Muscle layer of colon (tissue), 2 donors: Measurements from ENCODE around the gene DNAJC12.
"Not testable (repeated sequence)": the region's sequence is repeated elsewhere in the genome, so short reads cannot be mapped to it uniquely, and the experiment has no call there.

Experiments used
- H3K27ac ChIP-seq: one replicate; pipeline ENCODE4 v1.7.0; 2013; ENCODE audit warnings: low read depth, mild to moderate bottlenecking, low read length, moderate library complexity
- H3K27me3 ChIP-seq, 2 donors: one replicate each; pipeline ENCODE4 v1.7.0; 2013; ENCODE audit warnings: low read length in 2 of 2, mild to moderate bottlenecking in 2 of 2; ENCODE audit not compliant: insufficient read depth in 2 of 2, control insufficient read depth in 1 of 2
- H3K36me3 ChIP-seq: one replicate; pipeline ENCODE4 v1.7.0; 2013; ENCODE audit warnings: mild to moderate bottlenecking, low read length; ENCODE audit not compliant: insufficient read depth
- H3K4me1 ChIP-seq: one replicate; pipeline ENCODE4 v1.7.0; 2013; ENCODE audit warnings: mild to moderate bottlenecking, low read length; ENCODE audit not compliant: insufficient read depth
- H3K4me3 ChIP-seq, 2 donors: one replicate each; pipeline ENCODE4 v1.7.0; 2013; ENCODE audit warnings: low read length in 2 of 2, low read depth in 1 of 2, mild to moderate bottlenecking in 1 of 2, moderate library complexity in 1 of 2
- H3K9ac ChIP-seq: one replicate; pipeline ENCODE4 v1.7.0; 2013; ENCODE audit warnings: low read length
- H3K9me3 ChIP-seq: one replicate; pipeline ENCODE4 v1.7.0; 2013; ENCODE audit warnings: mild to moderate bottlenecking, low read length
- donor health status: abdominal sarcoma.
- donor health status: Adenocarcinoma of cecum.

Gene DNAJC12

DNA sequence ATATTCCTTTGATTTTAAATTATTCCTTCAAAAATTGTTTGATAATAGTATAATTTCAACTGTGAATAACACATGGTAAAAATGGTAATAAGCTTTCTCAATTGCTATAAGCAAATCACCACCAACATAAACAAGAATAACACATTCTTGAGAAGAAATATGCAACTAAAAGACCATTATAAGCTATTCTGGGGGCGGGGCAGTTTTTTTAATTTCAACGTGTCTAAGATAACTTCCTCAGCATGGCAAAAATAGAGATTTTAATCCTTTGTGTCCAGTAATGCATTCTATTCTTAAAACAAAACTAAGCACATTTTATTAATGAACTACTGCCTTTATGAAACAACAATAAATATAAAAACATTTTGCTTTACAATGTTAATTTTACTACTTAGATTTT, 1.5 kb downstream of the DNAJC12 start:
- no peaks in the 10 kb centered on the region for H3K36me3 ChIP-seq
- no peak overlapping the region for H3K27ac ChIP-seq
- H3K9ac ChIP-seq, result no peak overlapping the region
- H3K9me3 ChIP-seq, result no peaks in the 10 kb centered on the region
- no peak overlapping the region for H3K4me3 ChIP-seq
- H3K27me3 ChIP-seq, result no peaks in the 10 kb centered on the region
- no peaks in the 10 kb centered on the region for H3K4me1 ChIP-seq

DNA sequence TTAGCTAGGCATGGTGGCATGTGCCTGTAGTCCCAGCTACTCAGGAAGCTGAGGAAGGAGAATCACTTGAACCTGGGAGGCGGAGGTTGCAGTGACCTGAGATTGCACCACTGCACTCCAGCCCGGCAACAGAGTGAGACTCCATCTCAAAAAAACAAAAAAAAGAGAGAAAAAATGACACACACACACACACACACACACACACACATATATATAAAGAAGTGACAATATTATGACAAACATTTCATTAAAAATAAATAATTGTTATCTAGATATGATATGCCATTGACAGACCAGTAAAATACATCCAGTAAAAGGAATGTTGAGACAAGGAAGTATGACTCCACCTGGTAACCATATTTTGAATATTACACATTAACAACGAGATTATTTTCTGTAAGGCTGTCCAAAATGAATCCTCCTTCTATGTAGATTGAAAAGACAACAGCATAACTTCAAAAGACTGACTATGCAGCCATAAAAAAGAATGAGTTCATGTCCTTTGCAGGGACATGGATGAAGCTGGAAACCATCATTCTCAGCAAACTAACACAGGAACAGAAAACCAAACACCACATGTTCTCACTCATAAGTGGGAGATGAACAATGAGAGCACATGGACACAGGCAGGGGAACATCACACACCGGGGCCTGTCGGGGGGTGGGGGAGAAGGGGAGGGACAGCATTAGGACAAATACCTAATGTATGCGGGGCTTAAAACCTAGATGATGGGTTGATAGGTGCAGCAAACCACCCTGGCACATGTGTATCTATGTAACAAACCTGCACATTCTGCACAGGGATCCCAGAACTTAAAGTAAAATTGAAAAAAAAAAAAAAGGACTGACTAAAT, 2.2 kb downstream of the DNAJC12 start:
- H3K36me3 ChIP-seq, H3K4me3 ChIP-seq, H3K27ac ChIP-seq, H3K4me1 ChIP-seq, H3K9ac ChIP-seq, H3K27me3 ChIP-seq, H3K9me3 ChIP-seq: not testable (repeated sequence)

DNA sequence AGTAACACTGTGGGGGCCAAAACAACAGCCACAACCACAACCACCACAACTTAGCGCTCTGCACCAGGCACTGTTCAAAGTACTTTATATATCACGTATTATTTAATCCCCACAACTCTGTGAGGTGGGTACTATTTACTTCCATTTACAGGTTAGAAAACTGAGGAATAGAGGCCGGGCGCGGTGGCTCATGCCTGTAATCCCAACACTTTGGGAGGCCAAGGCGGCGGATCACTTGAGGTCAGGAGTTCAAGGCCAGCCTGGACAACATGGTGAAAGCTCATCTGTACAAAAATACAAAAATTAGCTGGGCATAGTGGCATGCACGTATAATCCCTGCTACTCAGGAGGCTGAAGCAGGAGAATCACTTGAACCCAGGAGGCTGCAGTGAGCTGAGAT, 3.6 kb downstream of the DNAJC12 start:
- H3K27ac ChIP-seq, result no peak overlapping the region
- no peak overlapping the region for H3K4me3 ChIP-seq
- no peaks in the 10 kb centered on the region for H3K36me3 ChIP-seq
- H3K27me3 ChIP-seq, result no peaks in the 10 kb centered on the region
- no peaks in the 10 kb centered on the region for H3K4me1 ChIP-seq
- no peak overlapping the region for H3K9ac ChIP-seq
- H3K9me3 ChIP-seq, result no peaks in the 10 kb centered on the region

DNA sequence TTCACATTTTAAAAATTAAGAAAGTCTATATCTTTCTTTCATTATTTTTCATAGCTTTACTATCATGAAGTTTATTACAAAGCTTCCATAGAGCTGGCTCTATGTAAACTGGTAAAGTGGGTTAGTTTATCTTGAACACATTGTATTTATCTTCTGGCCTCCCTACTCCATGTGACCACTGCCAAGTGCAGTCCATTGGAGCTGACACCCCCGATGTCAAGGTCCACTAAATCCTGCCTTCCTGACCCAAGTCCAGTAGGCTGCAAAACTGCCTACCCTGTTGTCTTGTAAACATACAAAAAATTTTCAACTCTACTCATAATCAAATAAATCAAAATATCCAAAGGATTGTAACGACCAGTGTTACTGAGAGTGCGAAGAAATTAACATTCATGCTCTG, 10.2 kb downstream of the DNAJC12 start:
- Histone ChIP-seq H3K9ac (no peak overlapping the region), H3K9me3 (no peaks in the 10 kb centered on the region), H3K4me1 (no peaks in the 10 kb centered on the region), H3K4me3 (no peak overlapping the region), H3K27me3 (no peaks in the 10 kb centered on the region), H3K36me3 (no peaks in the 10 kb centered on the region), H3K27ac (no peak overlapping the region)

DNA sequence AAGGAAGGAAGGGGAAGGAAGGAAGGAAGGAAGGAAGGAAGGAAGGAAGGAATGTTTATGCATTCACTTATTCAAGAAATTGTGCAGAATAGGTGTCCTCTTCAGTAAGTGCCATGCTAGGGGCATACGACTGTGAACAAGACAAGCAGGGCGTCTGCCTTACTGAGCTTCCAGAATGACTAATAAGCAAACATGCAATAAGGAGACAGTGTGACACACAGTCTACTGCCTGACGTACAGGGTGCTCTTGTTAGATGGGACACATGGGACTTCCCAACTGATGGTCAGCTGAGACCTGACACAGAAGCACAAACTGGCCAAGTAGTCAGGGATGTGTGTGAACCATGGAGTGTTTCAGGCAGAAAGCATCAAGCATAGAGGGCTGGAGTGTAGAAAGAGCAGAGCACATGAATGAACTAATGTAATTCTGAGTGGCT, 18.2 kb downstream of the DNAJC12 start:
- H3K9ac ChIP-seq, result no peak overlapping the region
- no peaks in the 10 kb centered on the region for H3K27me3 ChIP-seq
- H3K4me3 ChIP-seq, result no peak overlapping the region
- H3K27ac ChIP-seq, result no peak overlapping the region
- H3K9me3 ChIP-seq, result no peaks in the 10 kb centered on the region
- H3K4me1 ChIP-seq, result no peaks in the 10 kb centered on the region
- H3K36me3 ChIP-seq, result no peaks in the 10 kb centered on the region

DNA sequence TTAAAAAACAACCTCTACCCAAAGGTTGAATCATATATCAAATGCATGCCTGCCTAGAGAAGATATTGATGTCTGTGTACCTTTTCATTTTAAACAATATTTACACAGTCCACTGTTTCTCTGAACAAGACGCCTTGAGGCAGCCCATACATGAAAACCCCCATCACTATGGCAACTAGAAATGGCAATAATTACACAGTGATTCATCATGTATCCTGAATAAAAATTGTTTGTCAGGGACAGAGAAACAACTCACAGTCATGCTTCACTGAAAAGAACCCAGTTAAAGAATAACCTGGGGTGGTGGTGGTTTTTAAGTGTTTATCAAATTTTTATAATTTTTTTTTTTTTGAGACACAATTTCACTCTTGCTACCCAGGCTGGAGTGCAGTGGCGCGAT, 19.7 kb downstream of the DNAJC12 start:
- H3K4me1 ChIP-seq, result no peaks in the 10 kb centered on the region
- H3K4me3 ChIP-seq, result no peak overlapping the region
- H3K27me3 ChIP-seq, result no peaks in the 10 kb centered on the region
- H3K9ac ChIP-seq, result no peak overlapping the region
- no peaks in the 10 kb centered on the region for H3K9me3 ChIP-seq
- H3K27ac ChIP-seq, result no peak overlapping the region
- H3K36me3 ChIP-seq, result no peaks in the 10 kb centered on the region

DNA sequence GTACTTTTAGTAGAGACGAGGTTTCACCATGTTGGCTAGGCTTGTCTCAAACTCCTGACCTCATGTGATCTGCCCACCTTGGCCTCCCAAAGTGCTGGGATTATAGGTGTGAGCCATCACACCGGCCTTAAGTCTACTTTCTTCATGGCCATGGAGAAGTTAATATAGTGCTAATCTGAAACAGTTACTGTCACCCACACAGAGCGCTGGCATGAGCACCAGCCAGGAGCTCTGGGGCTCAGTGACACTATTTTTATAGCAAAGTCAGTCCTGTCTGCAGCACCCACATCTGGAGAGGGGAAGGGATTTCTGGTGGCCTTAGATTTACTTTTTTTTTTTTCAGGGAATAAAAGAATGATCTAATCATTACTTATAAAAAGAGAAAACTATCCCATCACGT, 21.3 kb downstream of the DNAJC12 start:
- Histone ChIP-seq H3K9ac (no peak overlapping the region), H3K27ac (no peak overlapping the region), H3K4me3 (no peak overlapping the region)

DNA sequence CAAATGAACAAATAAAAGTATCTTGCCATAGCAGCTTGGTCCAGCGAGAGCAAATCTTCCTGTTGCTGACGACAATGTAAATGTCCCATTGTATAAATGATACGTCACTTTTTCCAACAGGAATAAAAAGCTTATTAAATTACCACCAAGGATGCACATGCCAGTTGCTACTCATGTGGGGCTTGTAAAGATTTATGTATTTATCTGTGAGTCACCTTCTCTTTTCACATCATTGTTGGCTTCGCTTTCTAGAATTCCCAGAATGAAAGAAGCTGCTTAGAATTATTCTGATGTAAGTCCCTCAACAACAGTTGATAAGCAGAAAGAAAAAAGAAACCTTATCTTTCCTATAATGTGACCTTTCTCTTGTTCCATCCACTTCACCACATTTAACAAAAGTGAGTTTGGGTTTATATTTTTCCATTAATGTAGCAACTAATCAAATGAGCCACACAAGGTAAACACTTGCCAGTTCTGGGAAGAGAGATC, 22.4 kb downstream of the DNAJC12 start:
- H3K36me3 ChIP-seq, result no peaks in the 10 kb centered on the region
- H3K27ac ChIP-seq, result no peak overlapping the region
- H3K9ac ChIP-seq, result no peak overlapping the region
- no peak overlapping the region for H3K4me3 ChIP-seq
- H3K27me3 ChIP-seq, result no peaks in the 10 kb centered on the region
- H3K9me3 ChIP-seq, result no peaks in the 10 kb centered on the region
- no peaks in the 10 kb centered on the region for H3K4me1 ChIP-seq

More for the DNA sequence above, 21.3 kb downstream of the DNAJC12 start:
- no peaks in the 10 kb centered on the region for H3K9me3 ChIP-seq
- H3K27me3 ChIP-seq, result no peaks in the 10 kb centered on the region
- H3K4me1 ChIP-seq, result no peaks in the 10 kb centered on the region
- H3K36me3 ChIP-seq, result no peaks in the 10 kb centered on the region

DNA sequence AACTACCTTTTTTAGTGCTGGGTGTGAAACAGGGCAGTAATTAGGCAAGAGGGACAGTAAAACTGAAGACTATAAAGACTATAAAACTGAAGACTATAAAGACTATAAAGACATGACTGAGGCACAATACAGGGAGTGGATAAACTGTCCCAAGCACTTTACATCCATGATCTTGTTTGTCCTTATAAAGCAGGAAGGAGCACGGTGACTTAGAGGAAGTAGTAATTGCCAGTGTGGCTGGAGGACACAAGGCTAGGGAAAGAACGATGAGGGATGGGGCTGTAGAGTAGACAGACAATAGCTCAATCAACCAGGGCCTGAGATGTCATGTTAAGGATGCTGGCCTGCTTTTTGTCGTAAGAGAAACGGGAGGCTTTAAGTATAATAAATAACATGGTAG, 26.0 kb downstream of the DNAJC12 start:
- no peaks in the 10 kb centered on the region for H3K36me3 ChIP-seq
- H3K27ac ChIP-seq, result no peak overlapping the region
- H3K27me3 ChIP-seq, result no peaks in the 10 kb centered on the region
- no peak overlapping the region for H3K4me3 ChIP-seq
- no peak overlapping the region for H3K9ac ChIP-seq
- H3K4me1 ChIP-seq, result no peaks in the 10 kb centered on the region
- H3K9me3 ChIP-seq, result no peaks in the 10 kb centered on the region

DNA sequence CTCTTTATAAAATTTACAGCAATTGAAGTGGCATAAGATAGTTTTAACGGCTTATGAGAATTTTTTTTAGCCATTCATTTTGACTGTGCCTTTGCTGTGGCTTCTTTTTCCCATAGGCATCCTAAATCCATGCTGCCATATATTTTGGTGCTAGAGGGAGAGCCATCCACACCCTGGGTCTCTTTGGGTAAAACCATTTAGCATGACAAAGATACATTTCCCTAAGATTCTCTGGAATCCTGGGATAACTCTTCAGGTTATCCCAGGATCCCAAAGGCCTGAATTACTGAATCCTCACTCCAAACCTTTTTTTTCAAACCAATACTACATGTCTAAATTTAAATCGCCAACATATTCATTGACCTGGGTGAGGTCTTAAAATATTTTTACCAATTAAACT, 28.9 kb downstream of the DNAJC12 start:
- H3K9ac ChIP-seq, result no peak overlapping the region
- H3K9me3 ChIP-seq, result no peaks in the 10 kb centered on the region
- no peak overlapping the region for H3K4me3 ChIP-seq
- no peaks in the 10 kb centered on the region for H3K4me1 ChIP-seq
- H3K27me3 ChIP-seq, result no peaks in the 10 kb centered on the region
- H3K36me3 ChIP-seq, result no peaks in the 10 kb centered on the region
- H3K27ac ChIP-seq, result no peak overlapping the region

DNA sequence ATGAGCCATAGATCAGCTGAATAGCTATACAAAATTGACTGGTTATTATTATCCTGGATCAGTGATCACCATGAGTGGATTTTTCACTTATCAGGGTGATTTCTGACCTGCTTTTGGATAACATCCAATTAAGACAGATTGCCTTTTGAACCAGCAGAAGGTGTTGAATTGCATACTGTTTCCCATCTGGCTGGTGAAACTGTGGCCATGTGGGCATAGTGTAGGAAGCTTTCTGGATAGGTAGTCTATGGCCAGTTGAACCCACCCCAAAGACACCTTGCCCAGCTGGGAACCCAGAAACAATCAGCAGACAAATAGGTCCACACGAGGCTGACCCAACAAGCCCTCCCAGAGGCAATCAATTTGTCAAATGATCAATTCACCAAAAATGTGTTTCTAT, 29.3 kb downstream of the DNAJC12 start:
- H3K4me1 ChIP-seq, result no peaks in the 10 kb centered on the region
- no peaks in the 10 kb centered on the region for H3K27me3 ChIP-seq
- H3K4me3 ChIP-seq, result no peak overlapping the region
- no peak overlapping the region for H3K9ac ChIP-seq
- no peaks in the 10 kb centered on the region for H3K9me3 ChIP-seq
- no peaks in the 10 kb centered on the region for H3K36me3 ChIP-seq
- no peak overlapping the region for H3K27ac ChIP-seq

DNA sequence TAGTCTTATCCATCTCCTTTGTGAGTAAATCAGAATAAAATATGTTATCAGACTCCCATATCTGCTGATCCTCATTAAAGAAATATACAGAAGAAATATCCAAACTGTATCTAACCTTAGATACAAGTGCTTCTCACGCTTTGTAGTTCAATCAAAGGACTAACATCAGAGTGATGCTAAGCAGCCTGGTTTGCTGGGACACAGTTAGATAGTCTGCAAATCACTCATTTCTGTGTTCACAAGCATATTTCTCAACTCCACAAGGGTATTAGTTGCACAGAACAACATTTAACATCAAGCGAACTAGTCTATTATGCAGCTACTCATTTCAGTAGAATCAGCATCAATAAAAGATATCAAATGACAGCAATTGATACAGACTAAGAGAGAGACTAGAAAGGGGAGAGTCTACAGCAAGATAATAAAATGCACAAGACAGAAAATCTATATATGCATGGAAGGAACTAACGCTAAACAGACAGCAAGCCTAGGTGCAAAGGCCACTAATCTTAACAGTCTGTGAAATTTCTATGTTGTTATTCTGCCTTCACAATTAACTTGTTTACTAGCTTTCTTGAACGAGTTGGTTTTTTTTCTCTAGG, 30.0 kb downstream of the DNAJC12 start:
- H3K27me3 ChIP-seq, result no peaks in the 10 kb centered on the region
- no peak overlapping the region for H3K27ac ChIP-seq
- no peaks in the 10 kb centered on the region for H3K9me3 ChIP-seq
- H3K36me3 ChIP-seq, result no peaks in the 10 kb centered on the region
- no peak overlapping the region for H3K9ac ChIP-seq
- H3K4me1 ChIP-seq, result no peaks in the 10 kb centered on the region
- no peak overlapping the region for H3K4me3 ChIP-seq
